ENCODE results near the gene SPAG16. TPM values are rescaled to one million over a fixed set of nuclear protein-coding genes. Genes with fewer than 3 reads are reported as not detected.

The SPAG16 gene
- total RNA-seq, 6 experiments from 2014 or later: 15.4 to 20.0 (median 17.5) TPM

DNA sequence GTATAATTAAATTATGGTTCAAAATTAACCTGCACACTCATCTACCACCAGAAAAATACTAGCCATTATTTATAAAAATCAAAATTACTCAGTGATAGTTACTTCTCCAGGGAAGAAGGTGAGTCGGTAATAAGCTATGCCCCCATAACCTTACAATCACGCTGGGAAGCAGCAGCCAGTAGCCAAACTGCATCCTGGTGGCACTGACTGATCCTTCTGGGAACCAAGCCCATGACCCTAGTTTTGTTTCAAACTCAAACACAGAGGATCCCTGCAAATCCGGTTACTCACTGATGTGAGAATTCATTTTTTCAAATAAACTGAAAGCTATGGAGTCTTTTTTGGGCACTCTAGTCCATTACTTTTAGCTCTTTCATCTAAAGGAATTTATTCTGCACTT lies 1038.4 kb downstream of the SPAG16 start:
- no peaks in the 10 kb centered on the region for H3K9me3 Mint-ChIP-seq
- DNase-seq: peak; percentile 7
- peaks cover 2% of the 10 kb centered on the region; the same call in 1 of the 2 replicates for H3K27me3 Mint-ChIP-seq (ENCODE audit: insufficient read depth)
- peak overlapping the region; percentile 14; the same call in 1 of the 2 replicates for H3K27ac Mint-ChIP-seq
- TF ChIP-seq, protein P1, sequence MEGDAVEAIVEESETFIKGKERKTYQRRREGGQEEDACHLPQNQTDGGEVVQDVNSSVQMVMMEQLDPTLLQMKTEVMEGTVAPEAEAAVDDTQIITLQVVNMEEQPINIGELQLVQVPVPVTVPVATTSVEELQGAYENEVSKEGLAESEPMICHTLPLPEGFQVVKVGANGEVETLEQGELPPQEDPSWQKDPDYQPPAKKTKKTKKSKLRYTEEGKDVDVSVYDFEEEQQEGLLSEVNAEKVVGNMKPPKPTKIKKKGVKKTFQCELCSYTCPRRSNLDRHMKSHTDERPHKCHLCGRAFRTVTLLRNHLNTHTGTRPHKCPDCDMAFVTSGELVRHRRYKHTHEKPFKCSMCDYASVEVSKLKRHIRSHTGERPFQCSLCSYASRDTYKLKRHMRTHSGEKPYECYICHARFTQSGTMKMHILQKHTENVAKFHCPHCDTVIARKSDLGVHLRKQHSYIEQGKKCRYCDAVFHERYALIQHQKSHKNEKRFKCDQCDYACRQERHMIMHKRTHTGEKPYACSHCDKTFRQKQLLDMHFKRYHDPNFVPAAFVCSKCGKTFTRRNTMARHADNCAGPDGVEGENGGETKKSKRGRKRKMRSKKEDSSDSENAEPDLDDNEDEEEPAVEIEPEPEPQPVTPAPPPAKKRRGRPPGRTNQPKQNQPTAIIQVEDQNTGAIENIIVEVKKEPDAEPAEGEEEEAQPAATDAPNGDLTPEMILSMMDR (IDR thresholded peaks at IDR 0.05): no peak
- H3K4me3 Mint-ChIP-seq: no peak overlapping the region; the same call in 1 of the 2 replicates
- no peaks in the 10 kb centered on the region for H3K36me3 Mint-ChIP-seq (ENCODE audit: low read depth)
- H3K4me1 Mint-ChIP-seq (ENCODE audit: low read depth): peaks cover 12% of the 10 kb centered on the region; the same call in 1 of the 2 replicates

DNA sequence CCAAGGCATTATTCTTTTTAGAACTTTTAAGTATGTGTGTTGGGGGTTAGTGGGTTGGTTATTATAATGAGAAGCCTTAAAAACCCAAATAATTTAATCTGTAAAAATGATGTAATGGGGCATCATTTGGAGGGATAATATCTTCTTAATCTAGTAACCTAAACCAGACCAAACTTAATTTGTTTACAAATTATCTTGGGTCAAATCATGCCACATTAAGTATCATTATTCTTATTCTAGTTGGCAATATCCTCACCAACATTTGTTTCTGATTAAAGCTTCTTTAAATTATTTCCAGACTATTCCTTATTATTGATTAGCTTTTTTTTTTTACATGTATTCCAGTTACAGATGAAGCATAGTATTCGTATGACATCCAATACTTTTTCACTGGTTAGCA lies 1041.1 kb downstream of the SPAG16 start:
- peaks cover 8% of the 10 kb centered on the region; the same call in 1 of the 2 replicates for H3K4me1 Mint-ChIP-seq (ENCODE audit: low read depth)
- TF ChIP-seq, protein P1 (IDR thresholded peaks at IDR 0.05): no peak
- H3K9me3 Mint-ChIP-seq: no peaks in the 10 kb centered on the region
- no peak overlapping the region for H3K4me3 Mint-ChIP-seq
- no peak for DNase-seq
- H3K27me3 Mint-ChIP-seq (ENCODE audit: insufficient read depth): peaks cover 2% of the 10 kb centered on the region; the same call in 1 of the 2 replicates
- H3K27ac Mint-ChIP-seq: no peak overlapping the region
- no peaks in the 10 kb centered on the region for H3K36me3 Mint-ChIP-seq (ENCODE audit: low read depth)

DNA sequence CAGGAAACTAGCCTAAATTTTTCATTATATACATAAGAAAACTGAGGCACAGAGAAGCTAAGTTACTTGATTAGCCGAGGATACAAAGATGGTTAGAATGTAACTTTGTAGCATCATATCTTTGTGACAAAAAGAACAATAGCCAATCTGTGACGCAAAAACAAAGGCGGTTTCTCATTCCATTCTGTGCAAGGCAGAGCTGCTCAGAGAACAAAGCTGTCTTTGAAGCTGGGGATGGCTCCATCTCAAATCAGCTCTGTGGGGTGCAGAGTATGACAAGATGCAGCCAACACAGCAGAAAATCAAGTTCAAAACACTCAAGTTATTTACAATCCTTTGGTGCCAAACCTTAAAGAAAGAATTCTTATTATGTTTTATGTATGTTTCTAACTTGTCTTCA lies 1044.7 kb downstream of the SPAG16 start:
- no peak for DNase-seq
- H3K27me3 Mint-ChIP-seq (ENCODE audit: insufficient read depth): peaks cover 2% of the 10 kb centered on the region
- TF ChIP-seq, protein P1 (IDR thresholded peaks at IDR 0.05): no peak
- H3K4me1 Mint-ChIP-seq (ENCODE audit: low read depth): no peaks in the 10 kb centered on the region
- H3K4me3 Mint-ChIP-seq: no peak overlapping the region
- H3K36me3 Mint-ChIP-seq (ENCODE audit: low read depth): no peaks in the 10 kb centered on the region
- H3K9me3 Mint-ChIP-seq: no peaks in the 10 kb centered on the region
- no peak overlapping the region for H3K27ac Mint-ChIP-seq

DNA sequence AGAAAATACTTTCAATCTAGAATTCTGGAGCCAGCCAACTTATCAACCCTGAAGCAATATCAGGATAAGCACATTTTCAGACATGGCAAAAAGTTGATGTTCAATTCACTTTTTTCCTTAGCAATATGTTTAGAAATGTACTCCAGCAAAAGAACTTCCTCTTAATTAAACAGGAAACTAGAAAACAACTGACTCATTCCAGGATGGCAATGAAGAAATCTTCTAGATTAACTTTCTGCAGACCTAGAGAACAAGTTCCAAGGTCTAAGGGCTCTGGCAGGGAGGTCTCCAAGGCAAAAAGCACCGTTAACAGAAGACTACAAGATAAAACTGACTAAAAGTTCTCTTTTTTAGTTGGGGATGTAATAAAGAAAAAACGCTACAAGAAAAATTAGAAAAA lies 1057.4 kb downstream of the SPAG16 start:
- no peak for DNase-seq
- Mint-ChIP-seq H3K4me3 (no peak overlapping the region), H3K9me3 (no peaks in the 10 kb centered on the region), H3K36me3 (ENCODE audit: low read depth) (no peaks in the 10 kb centered on the region), H3K4me1 (ENCODE audit: low read depth) (peaks cover 7% of the 10 kb centered on the region; the same call in 1 of the 2 replicates), H3K27ac (no peak overlapping the region), H3K27me3 (ENCODE audit: insufficient read depth) (peaks cover 1% of the 10 kb centered on the region; the same call in 1 of the 2 replicates)
- TF ChIP-seq, protein P1 (IDR thresholded peaks at IDR 0.05): no peak

DNA sequence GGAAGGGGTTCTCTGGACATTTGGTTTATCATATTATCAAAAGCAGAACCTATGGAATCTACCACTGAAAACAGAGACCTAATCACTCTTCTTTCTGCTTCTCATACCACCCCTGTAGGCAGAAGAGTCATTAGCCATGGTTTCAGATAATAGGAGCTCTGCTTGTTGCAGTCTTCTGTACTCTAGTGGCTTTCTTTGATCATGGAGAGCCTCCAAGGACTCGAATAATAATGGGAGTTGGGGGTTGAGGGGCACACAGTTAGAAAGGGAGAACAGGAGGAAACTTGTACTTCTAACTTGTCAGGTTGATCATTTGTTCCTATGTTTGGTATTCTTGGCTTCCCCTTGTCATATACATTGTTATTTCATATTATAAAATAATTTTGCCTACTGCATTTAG lies 1074.2 kb downstream of the SPAG16 start:
- Mint-ChIP-seq H3K4me3 (no peak overlapping the region), H3K27ac (no peak overlapping the region), H3K9me3 (no peaks in the 10 kb centered on the region; the same call in 1 of the 2 replicates), H3K27me3 (ENCODE audit: insufficient read depth) (no peaks in the 10 kb centered on the region), H3K4me1 (ENCODE audit: low read depth) (no peaks in the 10 kb centered on the region), H3K36me3 (ENCODE audit: low read depth) (no peaks in the 10 kb centered on the region)
- TF ChIP-seq, protein P1 (IDR thresholded peaks at IDR 0.05): no peak
- DNase-seq: no peak

DNA sequence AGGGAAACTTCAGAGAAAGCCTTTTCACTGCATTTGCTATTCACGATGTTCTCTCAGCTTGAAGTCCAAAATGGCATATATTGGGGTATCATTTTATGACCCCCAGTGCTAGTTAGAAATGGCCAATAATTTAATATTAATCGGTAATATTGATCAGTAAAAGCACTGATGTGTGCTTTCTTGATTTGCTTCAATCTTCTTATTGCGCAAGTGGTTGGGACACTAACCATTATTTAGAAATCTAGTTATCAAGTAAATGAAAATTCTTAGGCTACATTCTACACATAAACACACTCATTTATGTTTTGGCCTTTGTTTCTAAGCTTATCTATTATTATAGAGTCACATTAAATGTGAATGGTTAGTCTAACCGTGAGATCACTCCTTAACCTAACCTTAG lies 1076.9 kb downstream of the SPAG16 start:
- Mint-ChIP-seq H3K27me3 (ENCODE audit: insufficient read depth) (no peaks in the 10 kb centered on the region), H3K36me3 (ENCODE audit: low read depth) (no peaks in the 10 kb centered on the region), H3K27ac (no peak overlapping the region), H3K4me3 (no peak overlapping the region), H3K9me3 (no peaks in the 10 kb centered on the region; the same call in 1 of the 2 replicates), H3K4me1 (ENCODE audit: low read depth) (no peaks in the 10 kb centered on the region)
- DNase-seq: no peak
- TF ChIP-seq, protein P1 (IDR thresholded peaks at IDR 0.05): no peak
